AG10803 (cell line): ENCODE data around the gene AURKAIP1.

Source experiments
- DNase-seq: peaks from one replicate; pipeline ENCODE4 v3.0.0; 2010; ENCODE audit warnings: low read depth
- H3K4me3 ChIP-seq: 2 replicates; pipeline ENCODE4 v1.5.1; 2011; ENCODE audit warnings: mild to moderate bottlenecking, low read length, control low read depth
- CTCF ChIP-seq: conservative IDR thresholded peaks from 2 replicates; pipeline ENCODE4 v1.5.1; 2011; ENCODE audit warnings: mild to moderate bottlenecking, low read length, control low read depth, inconsistent platforms

AURKAIP1 gene

GRCh38 chr1:1402072-1402900, 27.3 kb upstream of the AURKAIP1 start:
- no peak overlapping the region for H3K4me3 ChIP-seq
- peak; percentile 57 for DNase-seq
- TF ChIP-seq CTCF = peak; percentile 72

- no peak overlapping the region for H3K4me3 ChIP-seq
- TF ChIP-seq CTCF = no peak
- no peak for DNase-seq
Measured at GRCh38 chr1:1401457-1402010, 26.5 kb upstream of the AURKAIP1 start.

GRCh38 chr1:1400576-1401456, 25.8 kb upstream of the AURKAIP1 start:
- H3K4me3 ChIP-seq = peak overlapping the region; percentile 95
- DNase-seq = peak; percentile 13
- no peak for TF ChIP-seq CTCF

GRCh38 chr1:1399872-1400575, 25.0 kb upstream of the AURKAIP1 start:
- TF ChIP-seq CTCF = no peak
- DNase-seq = peak; percentile 20
- peak overlapping the region; percentile 95 for H3K4me3 ChIP-seq

- peak within 1 kb of the TSS; percentile 95 for H3K4me3 ChIP-seq
- peak; percentile 99 for DNase-seq
- TF ChIP-seq CTCF = peak; percentile 52
Measured at GRCh38 chr1:1399187-1399871, 24.3 kb upstream of the AURKAIP1 start, which contains the start of gene CCNL2. Gene CCNL2 (minus strand): TSS chr1:1399335. CDS start chr1:1399306, 29 bp downstream.

- peak overlapping the region; percentile 93 for H3K4me3 ChIP-seq
- no peak for TF ChIP-seq CTCF
- no peak for DNase-seq
Measured at GRCh38 chr1:1398677-1399186, 23.7 kb upstream of the AURKAIP1 start.
